ENCODE results near the gene PLCB1.

DNA sequence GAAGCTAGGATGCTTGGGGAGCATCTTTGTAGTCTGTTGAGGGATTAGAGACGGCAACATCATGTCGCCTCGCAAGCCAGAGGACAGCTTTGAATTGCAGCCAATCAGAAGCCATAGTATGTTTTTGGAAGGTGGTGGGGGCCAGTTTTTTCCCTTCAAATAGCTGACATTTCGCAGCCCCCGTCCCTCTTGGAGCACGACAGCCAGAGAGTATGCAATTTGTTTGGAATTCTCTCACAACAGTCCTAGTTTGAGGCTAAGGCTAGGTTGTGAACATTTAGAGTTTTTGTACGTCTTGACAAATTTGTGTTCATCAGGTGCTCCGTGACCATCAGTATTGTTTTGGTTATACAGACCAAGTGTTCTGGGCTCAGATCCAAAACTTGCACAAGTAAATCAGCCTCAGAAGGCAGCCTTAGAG lies 83.3 kb downstream of the PLCB1 start:
- TF ChIP-seq, protein P1, sequence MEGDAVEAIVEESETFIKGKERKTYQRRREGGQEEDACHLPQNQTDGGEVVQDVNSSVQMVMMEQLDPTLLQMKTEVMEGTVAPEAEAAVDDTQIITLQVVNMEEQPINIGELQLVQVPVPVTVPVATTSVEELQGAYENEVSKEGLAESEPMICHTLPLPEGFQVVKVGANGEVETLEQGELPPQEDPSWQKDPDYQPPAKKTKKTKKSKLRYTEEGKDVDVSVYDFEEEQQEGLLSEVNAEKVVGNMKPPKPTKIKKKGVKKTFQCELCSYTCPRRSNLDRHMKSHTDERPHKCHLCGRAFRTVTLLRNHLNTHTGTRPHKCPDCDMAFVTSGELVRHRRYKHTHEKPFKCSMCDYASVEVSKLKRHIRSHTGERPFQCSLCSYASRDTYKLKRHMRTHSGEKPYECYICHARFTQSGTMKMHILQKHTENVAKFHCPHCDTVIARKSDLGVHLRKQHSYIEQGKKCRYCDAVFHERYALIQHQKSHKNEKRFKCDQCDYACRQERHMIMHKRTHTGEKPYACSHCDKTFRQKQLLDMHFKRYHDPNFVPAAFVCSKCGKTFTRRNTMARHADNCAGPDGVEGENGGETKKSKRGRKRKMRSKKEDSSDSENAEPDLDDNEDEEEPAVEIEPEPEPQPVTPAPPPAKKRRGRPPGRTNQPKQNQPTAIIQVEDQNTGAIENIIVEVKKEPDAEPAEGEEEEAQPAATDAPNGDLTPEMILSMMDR (IDR thresholded peaks at IDR 0.05; ENCODE audit: low read depth, low read length), result no peak
- TF ChIP-seq POLR2A (IDR thresholded peaks at IDR 0.05; ENCODE audit: extremely low read depth, insufficient read length), result no peak
- TF ChIP-seq, protein P2, sequence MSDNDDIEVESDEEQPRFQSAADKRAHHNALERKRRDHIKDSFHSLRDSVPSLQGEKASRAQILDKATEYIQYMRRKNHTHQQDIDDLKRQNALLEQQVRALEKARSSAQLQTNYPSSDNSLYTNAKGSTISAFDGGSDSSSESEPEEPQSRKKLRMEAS (IDR thresholded peaks at IDR 0.05; ENCODE audit: low read depth, low read length), result no peak
